Activated T-cell treated with anti-CD3 and anti-CD28 coated beads, Interleukin-2, amount 50 U/mL, for 72 hours (primary cell): ENCODE data around the gene RPL22L1. TPM values are rescaled to one million over a fixed set of nuclear protein-coding genes. Genes with fewer than 3 reads are reported as not detected.
A peak's percentile ranks its signal among the peaks of the same experiment; 100 is the strongest.
"Not testable (repeated sequence)": the region's sequence is repeated elsewhere in the genome, so short reads cannot be mapped to it uniquely, and the experiment has no call there.

Experiments used
- ATAC-seq, 2 donors: fragments of 150-1000 bp; cut with Tn5 transposase; replicated peaks in 1 of 2; 2 replicates each; pipeline ENCODE4 v1.10.0; 2021; ENCODE audit warnings: moderate library complexity in 2 of 2, mild to moderate bottlenecking in 1 of 2
- DNase-seq, 2 donors: peaks; one replicate each; pipeline ENCODE4 v3.0.0; 2021 to 2022; ENCODE audit warnings: mixed read lengths in 1 of 2
- H3K27ac Mint-ChIP-seq: one replicate; pipeline ENCODE4 v1.8.0; 2022; ENCODE audit warnings: mild to moderate bottlenecking, moderate library complexity, mixed read lengths
- H3K27me3 Mint-ChIP-seq: one replicate; pipeline ENCODE4 v1.8.0; 2022; ENCODE audit warnings: low read depth, mixed read lengths
- H3K36me3 Mint-ChIP-seq, 2 donors: one replicate each; pipeline ENCODE4 v1.8.0; 2022; ENCODE audit warnings: mixed read lengths in 2 of 2, mild to moderate bottlenecking in 1 of 2; ENCODE audit not compliant: insufficient read depth in 2 of 2
- H3K4me1 Mint-ChIP-seq: one replicate; pipeline ENCODE4 v1.8.0; 2022; ENCODE audit warnings: low read depth, mixed read lengths
- H3K4me3 Mint-ChIP-seq, 2 donors: one replicate each; pipeline ENCODE4 v1.8.0; 2022; ENCODE audit warnings: mild to moderate bottlenecking in 2 of 2, mixed read lengths in 2 of 2, moderate library complexity in 2 of 2
- H3K9me3 Mint-ChIP-seq, 2 donors: one replicate each; pipeline ENCODE4 v1.8.0; 2022; ENCODE audit warnings: mixed read lengths in 2 of 2
- total RNA-seq, 2 donors: library from RNA; stranded (reverse); gene quantifications; one replicate each; pipeline ENCODE4 v1.2.3, GENCODE V29; 2022

RPL22L1 gene
- total RNA-seq, 2 donors from 2014 or later = 218 to 246 TPM

DNA sequence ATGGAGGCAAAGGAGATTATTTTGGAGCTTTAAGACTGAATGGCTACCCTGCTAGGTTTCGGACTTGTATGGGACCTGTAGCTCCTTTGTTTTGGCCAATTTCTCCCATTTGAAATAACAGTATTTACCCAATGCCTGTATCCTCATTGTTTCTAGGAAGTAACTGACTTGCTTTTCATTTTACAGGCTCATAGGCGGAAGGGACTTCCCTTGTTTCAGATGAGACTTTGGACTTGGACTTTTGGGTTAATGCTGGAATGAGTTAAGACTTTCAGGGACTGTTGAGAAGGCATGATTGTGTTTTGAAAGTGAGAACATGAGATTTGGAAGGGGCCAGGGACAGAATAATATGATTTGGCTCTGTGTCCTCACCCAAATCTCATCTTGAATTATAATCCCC is 28.0 kb upstream of the RPL22L1 start:
- Mint-ChIP-seq H3K4me1 (peaks cover 7% of the 10 kb centered on the region), H3K27me3 (no peaks in the 10 kb centered on the region), H3K36me3 (peaks cover 2 to 8% of the 10 kb centered on the region in 2 donors), H3K9me3 (peaks cover 0 to 2% of the 10 kb centered on the region in 2 donors), H3K27ac (no peak overlapping the region), H3K4me3 (no peak overlapping the region)
- DNase-seq (no peak), ATAC-seq (no peak)

DNA sequence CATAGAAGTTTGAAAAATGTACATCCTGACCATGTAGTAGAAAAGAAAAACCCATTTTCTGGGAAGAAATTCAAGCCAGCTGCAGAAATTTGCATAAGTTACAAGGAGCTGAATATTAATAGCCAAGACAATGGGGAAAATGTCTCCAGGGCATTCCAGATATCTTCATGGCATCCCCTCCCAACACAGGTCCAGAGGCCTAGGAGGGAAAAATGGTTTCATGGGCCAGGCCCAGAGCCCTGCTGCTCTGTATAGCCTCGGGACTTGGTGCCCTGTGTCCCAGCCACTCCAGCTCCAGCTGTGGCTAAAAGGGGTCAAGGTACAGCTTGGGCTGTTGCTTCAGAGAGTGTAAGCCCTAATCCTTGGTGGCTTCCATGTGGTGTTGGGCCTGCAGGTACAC is 27.2 kb upstream of the RPL22L1 start:
- H3K36me3 Mint-ChIP-seq, ATAC-seq, H3K9me3 Mint-ChIP-seq, H3K4me1 Mint-ChIP-seq, H3K27me3 Mint-ChIP-seq, H3K27ac Mint-ChIP-seq, H3K4me3 Mint-ChIP-seq, DNase-seq: not testable (repeated sequence)

GRCh38 chr3:170896781-170897180 is 26.8 kb upstream of the RPL22L1 start:
- no peak overlapping the region for H3K27ac Mint-ChIP-seq
- no peaks in the 10 kb centered on the region for H3K27me3 Mint-ChIP-seq
- DNase-seq = no peak
- H3K9me3 Mint-ChIP-seq = peaks cover 0 to 2% of the 10 kb centered on the region in 2 donors
- no peak overlapping the region for H3K4me3 Mint-ChIP-seq
- H3K4me1 Mint-ChIP-seq = peaks cover 7% of the 10 kb centered on the region
- no peak for ATAC-seq
- peaks cover 2 to 7% of the 10 kb centered on the region in 2 donors for H3K36me3 Mint-ChIP-seq

GRCh38 chr3:170896333-170896732 is 26.3 kb upstream of the RPL22L1 start:
- H3K27ac Mint-ChIP-seq, H3K36me3 Mint-ChIP-seq: not testable (repeated sequence)

DNA sequence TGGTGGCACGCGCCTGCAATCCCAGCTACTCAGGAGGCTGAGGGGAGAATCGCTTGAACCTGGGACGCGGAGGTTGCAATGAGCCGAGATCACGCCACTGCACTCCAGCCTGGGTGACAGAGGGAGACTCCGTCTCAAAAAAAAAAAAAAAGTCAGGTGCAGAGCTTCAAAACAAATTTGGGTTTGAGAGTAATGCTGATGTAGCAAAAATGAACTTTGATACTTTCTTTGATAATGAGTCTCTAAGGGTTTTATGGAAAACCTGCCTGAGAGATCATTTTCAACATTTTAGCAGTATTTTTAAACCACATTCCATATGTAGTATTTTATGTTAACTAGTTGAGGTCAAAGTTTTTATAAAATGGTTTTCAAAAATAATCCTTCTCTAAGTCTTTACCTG is 23.9 kb upstream of the RPL22L1 start:
- Mint-ChIP-seq H3K4me1 (no peaks in the 10 kb centered on the region), H3K9me3 (peaks cover 0 to 2% of the 10 kb centered on the region in 2 donors), H3K4me3 (no peak overlapping the region), H3K27ac (no peak overlapping the region), H3K27me3 (no peaks in the 10 kb centered on the region), H3K36me3 (peaks cover 2 to 6% of the 10 kb centered on the region in 2 donors)
- ATAC-seq (no peak), DNase-seq (no peak)

More at GRCh38 chr3:170896333-170896732, 26.3 kb upstream of the RPL22L1 start:
- H3K9me3 Mint-ChIP-seq, H3K27me3 Mint-ChIP-seq, H3K4me1 Mint-ChIP-seq, ATAC-seq, DNase-seq, H3K4me3 Mint-ChIP-seq: not testable (repeated sequence)

GRCh38 chr3:170889630-170890029 is 19.6 kb upstream of the RPL22L1 start:
- Mint-ChIP-seq H3K27me3 (peaks cover 8% of the 10 kb centered on the region), H3K9me3 (no peaks in the 10 kb centered on the region), H3K27ac (no peak overlapping the region), H3K4me1 (no peaks in the 10 kb centered on the region), H3K4me3 (no peak overlapping the region), H3K36me3 (no peaks in the 10 kb centered on the region)
- no peak for DNase-seq
- no peak for ATAC-seq

DNA sequence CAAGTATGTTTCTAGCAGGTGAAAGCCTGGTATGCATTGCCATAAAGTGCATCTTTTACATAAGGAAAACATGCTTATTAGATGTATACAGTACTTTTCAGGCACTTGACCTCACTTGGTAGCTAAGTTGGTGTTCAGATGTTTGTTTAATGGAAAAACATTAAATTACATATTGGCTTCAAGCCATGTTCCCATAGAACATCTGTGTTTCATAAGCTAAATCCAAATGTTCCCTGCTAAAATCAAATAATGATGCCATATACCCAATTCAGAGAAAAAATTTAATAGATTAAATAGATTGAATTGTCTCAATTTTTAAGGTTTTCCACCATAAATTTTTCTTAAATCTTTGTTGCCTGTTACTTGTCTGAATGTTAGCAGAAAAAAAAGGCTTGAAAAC is 19.1 kb upstream of the RPL22L1 start:
- Mint-ChIP-seq H3K4me3 (no peak overlapping the region), H3K9me3 (peaks cover 1 to 2% of the 10 kb centered on the region in 2 donors), H3K36me3 (peaks cover 0 to 3% of the 10 kb centered on the region in 2 donors), H3K4me1 (no peaks in the 10 kb centered on the region), H3K27ac (no peak overlapping the region), H3K27me3 (peaks cover 8% of the 10 kb centered on the region)
- no peak for ATAC-seq
- DNase-seq = no peak

- H3K36me3 Mint-ChIP-seq, H3K27me3 Mint-ChIP-seq, ATAC-seq, DNase-seq, H3K4me3 Mint-ChIP-seq, H3K4me1 Mint-ChIP-seq, H3K27ac Mint-ChIP-seq, H3K9me3 Mint-ChIP-seq: not testable (repeated sequence)
Measured at GRCh38 chr3:170884109-170884930, 14.3 kb upstream of the RPL22L1 start.

GRCh38 chr3:170878688-170879087 is 8.7 kb upstream of the RPL22L1 start:
- H3K27ac Mint-ChIP-seq, H3K36me3 Mint-ChIP-seq, ATAC-seq, DNase-seq, H3K4me1 Mint-ChIP-seq, H3K9me3 Mint-ChIP-seq, H3K4me3 Mint-ChIP-seq, H3K27me3 Mint-ChIP-seq: not testable (repeated sequence)

DNA sequence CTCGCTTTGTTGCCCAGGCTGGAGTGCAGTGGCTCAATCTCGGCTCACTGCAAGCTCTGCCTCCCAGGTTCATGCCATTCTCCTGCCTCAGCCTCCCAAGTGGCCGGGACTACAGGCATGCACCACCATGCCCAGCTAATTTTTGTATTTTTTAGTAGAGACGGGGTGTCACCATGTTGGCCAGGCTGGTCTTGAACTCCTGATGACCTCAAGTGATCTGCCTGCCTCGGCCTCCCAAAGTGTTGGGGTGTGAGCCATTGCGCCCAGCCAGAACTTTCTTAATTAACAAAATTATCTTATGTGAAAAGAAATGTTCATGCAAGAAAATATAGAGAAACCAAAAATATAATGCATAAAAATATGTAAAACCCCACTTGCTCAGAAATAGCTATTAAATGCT is 7.3 kb upstream of the RPL22L1 start:
- ATAC-seq, H3K27ac Mint-ChIP-seq: not testable (repeated sequence)

DNA sequence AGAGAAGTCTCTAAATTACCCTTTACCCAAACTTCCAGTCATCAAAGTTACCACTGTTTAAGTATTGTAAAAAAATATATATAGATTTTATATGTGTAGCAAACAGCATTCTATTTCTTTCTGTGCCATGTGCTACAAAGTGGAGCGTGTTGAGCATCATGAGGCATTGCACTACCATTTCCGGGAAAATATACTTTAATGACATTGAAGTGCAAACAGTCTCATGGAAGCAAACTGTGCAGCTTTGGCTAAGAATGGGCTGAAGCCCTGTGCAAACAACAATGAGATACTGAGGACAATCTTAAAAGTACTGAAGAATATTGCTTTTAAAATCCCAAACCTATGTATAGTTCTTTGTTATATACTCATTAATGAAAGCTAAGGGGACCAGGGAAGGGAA is 6.5 kb upstream of the RPL22L1 start:
- Mint-ChIP-seq H3K9me3 (no peaks in the 10 kb centered on the region), H3K36me3 (no peaks in the 10 kb centered on the region), H3K27ac (no peak overlapping the region), H3K4me3 (no peak overlapping the region), H3K27me3 (no peaks in the 10 kb centered on the region), H3K4me1 (no peaks in the 10 kb centered on the region)
- DNase-seq (no peak), ATAC-seq (no peak)

More for the DNA sequence above, 7.3 kb upstream of the RPL22L1 start:
- not testable (repeated sequence) for DNase-seq, H3K27me3 Mint-ChIP-seq, H3K4me1 Mint-ChIP-seq, H3K4me3 Mint-ChIP-seq, H3K36me3 Mint-ChIP-seq, H3K9me3 Mint-ChIP-seq

- Mint-ChIP-seq H3K9me3 (no peaks in the 10 kb centered on the region), H3K4me3 (peak overlapping the region; percentile 93), H3K4me1 (peaks cover 23% of the 10 kb centered on the region), H3K27me3 (no peaks in the 10 kb centered on the region), H3K36me3 (peaks cover 12 to 20% of the 10 kb centered on the region in 2 donors), H3K27ac (peak overlapping the region; percentile 95)
- no peak for ATAC-seq
- DNase-seq = no peak
Measured at GRCh38 chr3:170869239-170869590, 780 bp downstream of the RPL22L1 start.

- Mint-ChIP-seq H3K9me3 (no peaks in the 10 kb centered on the region), H3K27me3 (no peaks in the 10 kb centered on the region), H3K4me3 (peak overlapping the region; percentile 93), H3K4me1 (peaks cover 23% of the 10 kb centered on the region), H3K27ac (peak overlapping the region; percentile 95), H3K36me3 (peaks cover 12 to 20% of the 10 kb centered on the region in 2 donors)
- ATAC-seq (no peak), DNase-seq (no peak)
Measured at GRCh38 chr3:170868577-170869238, 1.3 kb downstream of the RPL22L1 start.
